Endothelial cell of umbilical vein (primary cell): ENCODE measurements around the gene EXD3. TPM values are rescaled to one million over a fixed set of nuclear protein-coding genes. Genes with fewer than 3 reads are reported as not detected.

Source experiments
- BruUV-seq: library from RNA; stranded (reverse); fragments of 400-500 nt; replicated peaks from 2 replicates; lab custom pipeline; 2021; lab: Mats Ljungman, UMichigan
- CTCF ChIA-PET: fragments of 300-600, 350-600 bp; sonication (Branson Sonifier 250); formaldehyde crosslinking; loops from one replicate; lab custom pipeline; 2021; ENCODE audit warnings: antibody characterized with exemption, inconsistent platforms; lab: Charles Lee
- POLR2A ChIA-PET: fragments of 300-600, 350-600 bp; sonication (Branson Sonifier 250); formaldehyde crosslinking; loops from one replicate; lab custom pipeline; 2021; ENCODE audit warnings: antibody characterized with exemption, inconsistent platforms; lab: Charles Lee
- DNase-seq: peaks from one replicate; pipeline ENCODE4 v3.0.0-alpha.2; 2011; ENCODE audit warnings: low read depth, low spot score
- FAIRE-seq: peaks from 2 replicates; lab custom pipeline; 2011; peaks lifted over from hg19 to GRCh38; lab: Jason Lieb, UNC
- H2AFZ ChIP-seq: 2 replicates; pipeline ENCODE4 v1.6.0; 2012; ENCODE audit warnings: low read depth, low read length, control low read depth, inconsistent platforms
- H3K27ac ChIP-seq: 2 replicates; pipeline ENCODE4 v1.5.1; 2011; ENCODE audit warnings: low read depth, mild to moderate bottlenecking, control low read depth, low read length, moderate library complexity; ENCODE audit not compliant: insufficient read depth
- H3K27me3 ChIP-seq, 2 experiments: 2 replicates each; pipeline versions ENCODE4 v1.6.0 to v1.6.1; 2011; ENCODE audit warnings: low read length in 2 of 2, mixed read lengths in 1 of 2; ENCODE audit not compliant: control insufficient read depth in 2 of 2, insufficient read depth in 2 of 2
- H3K36me3 ChIP-seq, 2 experiments: 2 replicates in 1 of 2; 3 replicates in 1 of 2; pipeline ENCODE4 v1.5.1; 2011; ENCODE audit warnings: low read length in 2 of 2, mild to moderate bottlenecking in 1 of 2, moderate library complexity in 1 of 2; ENCODE audit not compliant: control insufficient read depth in 2 of 2, insufficient read depth in 2 of 2; ENCODE audit errors: extremely low read depth in 1 of 2
- H3K4me1 ChIP-seq: 3 replicates; pipeline ENCODE4 v1.5.1; 2011; ENCODE audit warnings: mild to moderate bottlenecking, low read length; ENCODE audit not compliant: control insufficient read depth, insufficient read depth; ENCODE audit errors: extremely low read depth
- H3K4me2 ChIP-seq: 2 replicates; pipeline ENCODE4 v1.6.1; 2011; ENCODE audit warnings: low read length, control low read depth, mixed read lengths; ENCODE audit not compliant: insufficient read depth
- H3K4me3 ChIP-seq, 3 experiments: fragments of 200-600 bp in 1 of 3; sonication (generic), shearing (Covaris generic) in 1 of 3; replicated peaks in 1 of 3; 2 replicates each; pipeline ENCODE4 v1.5.1; 2011 to 2016; ENCODE audit warnings: control low read depth in 3 of 3, low read length in 3 of 3, mild to moderate bottlenecking in 2 of 3, inconsistent platforms in 1 of 3, low read depth in 1 of 3, moderate library complexity in 1 of 3; ENCODE audit not compliant: insufficient read depth in 1 of 3
- H3K79me2 ChIP-seq: 2 replicates; pipeline ENCODE4 v1.6.0; 2012; ENCODE audit warnings: low read length, inconsistent platforms; ENCODE audit not compliant: control insufficient read depth, insufficient read depth
- H3K9ac ChIP-seq: replicated peaks from 2 replicates; pipeline ENCODE3; 2011; ENCODE audit warnings: low read length, control low read depth; ENCODE audit not compliant: insufficient read depth; ENCODE audit errors: extremely low read depth
- H3K9me1 ChIP-seq: replicated peaks from 3 replicates; pipeline ENCODE4 v1.6.0; 2011; ENCODE audit warnings: mild to moderate bottlenecking, low read length; ENCODE audit not compliant: control insufficient read depth, insufficient read depth; ENCODE audit errors: extremely low read depth
- H3K9me3 ChIP-seq: replicated peaks from 2 replicates; pipeline ENCODE4 v1.5.1; 2012; ENCODE audit warnings: low read length, inconsistent platforms; ENCODE audit not compliant: control insufficient read depth, insufficient read depth
- H4K20me1 ChIP-seq: replicated peaks from 2 replicates; pipeline ENCODE3; 2011; ENCODE audit warnings: mild to moderate bottlenecking, low read length; ENCODE audit not compliant: control insufficient read depth, insufficient read depth; ENCODE audit errors: extremely low read depth
- FOS ChIP-seq: IDR thresholded peaks from 2 replicates; pipeline ENCODE4 v1.6.1; 2011; ENCODE audit warnings: mild to moderate bottlenecking, low read length, moderate library complexity, borderline replicate concordance; ENCODE audit not compliant: insufficient read depth
- MYC ChIP-seq: IDR thresholded peaks from one replicate; pipeline ENCODE4 v1.6.1; 2011; ENCODE audit warnings: mild to moderate bottlenecking, low read depth, low read length
- POLR2AphosphoS5 ChIP-seq: IDR thresholded peaks from 2 replicates; pipeline ENCODE4 v1.6.1; 2012; ENCODE audit warnings: low read depth, mild to moderate bottlenecking, control low read depth, low read length, moderate library complexity; ENCODE audit not compliant: insufficient read depth
- dilution Hi-C: fragments of 300-500 bp; cut with MboI; formaldehyde crosslinking; loops from one replicate; pipeline ENCODE4 v1.15.0; 2019; ENCODE audit warnings: low sequenced_read_pairs; ENCODE audit not compliant: extremely low pct_ligation_motif_present
- intact Hi-C: fragments of 100-400 bp; cut with micrococcal nuclease; formaldehyde crosslinking; loops from one replicate; pipeline ENCODE4 v1.10.0; 2022
- polyA plus RNA-seq, 4 experiments: library from polyadenylated mRNA; depleted of rRNA in 3 of 4; stranded (reverse) in 3 of 4; unstranded in 1 of 4; fragments of >200 nt; gene quantifications; 2 replicates each; pipeline versions ENCODE4 v1.2.1 to v1.2.3, GENCODE V29; 2011 to 2012; ENCODE audit warnings: missing spikeins in 1 of 4
- total RNA-seq: library from RNA; stranded (reverse); gene quantifications from 2 replicates; pipeline ENCODE4 v1.2.3, GENCODE V29; 2021
- TF ChIP-seq, protein P1 (sequence below): IDR thresholded peaks from 2 replicates; pipeline ENCODE4 v1.6.1; 2011; ENCODE audit not compliant: insufficient read depth, insufficient read length

The EXD3 gene
- total and polyA plus RNA-seq, 2 donors (not counting 3 experiments of a cell fraction or from before 2014, with no cell fraction given) = 17.7 to 30.3 TPM

DNA sequence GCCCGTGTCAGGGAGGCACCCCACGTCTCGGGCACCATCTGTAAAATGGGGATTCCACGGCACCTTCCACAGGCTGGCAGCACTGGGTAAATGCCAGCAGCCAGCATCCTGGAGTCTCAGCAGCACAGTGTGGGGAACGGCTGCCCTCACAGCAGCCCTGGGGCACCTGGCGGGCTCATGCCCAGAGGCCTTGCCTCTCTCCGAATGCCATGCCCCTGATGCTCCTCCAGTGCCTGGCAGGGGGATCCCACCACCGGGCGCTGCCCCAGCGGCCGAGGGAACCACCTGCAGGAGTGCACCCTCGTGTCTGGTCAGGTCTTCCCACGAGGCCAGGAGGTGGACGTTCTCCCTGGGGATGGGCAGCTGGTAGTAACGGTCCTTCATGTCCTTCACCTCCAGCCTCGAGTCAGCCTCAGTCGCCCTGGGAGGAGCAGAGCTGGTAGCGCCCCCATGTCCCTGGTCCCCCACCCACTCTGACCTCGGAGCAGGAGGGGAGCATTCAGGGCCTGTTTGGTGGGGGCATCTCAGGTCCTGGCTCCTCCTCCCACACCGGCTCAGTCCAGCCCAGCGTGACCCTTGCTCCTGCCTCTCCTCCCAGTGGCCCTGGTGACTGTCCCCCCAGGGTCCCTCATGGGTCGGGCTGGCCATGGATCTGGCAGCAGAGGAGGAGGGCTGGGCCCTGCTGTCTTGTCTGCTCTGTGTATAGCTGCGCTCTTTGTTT lies 71.0 kb downstream of the EXD3 start:
- Histone ChIP-seq H3K27ac (no peak overlapping the region), H3K27me3 (no peaks in the 10 kb centered on the region), H3K9ac (no peak overlapping the region), H2AFZ (no peak overlapping the region), H3K79me2 (no peaks in the 10 kb centered on the region), H3K36me3 (peaks cover 0 to 2% of the 10 kb centered on the region in 2 experiments), H4K20me1 (no peaks in the 10 kb centered on the region), H3K4me2 (no peak overlapping the region), H3K4me1 (peaks cover 16% of the 10 kb centered on the region), H3K9me1 (no peaks in the 10 kb centered on the region), H3K4me3 (no peak overlapping the region), H3K9me3 (peaks cover 3% of the 10 kb centered on the region)
- DNase-seq = no peak
- CTCF ChIA-PET = interaction anchor here (0.8 to 1.2 kb wide), 2 partner anchors 33 to 50 kb away, joined by 3 read pairs; partner anchors contain the start of gene NRARP
- POLR2A ChIA-PET = no interaction called here
- no peak for TF ChIP-seq POLR2AphosphoS5
- TF ChIP-seq MYC = no peak
- TF ChIP-seq FOS = no peak
- TF ChIP-seq, protein P1, sequence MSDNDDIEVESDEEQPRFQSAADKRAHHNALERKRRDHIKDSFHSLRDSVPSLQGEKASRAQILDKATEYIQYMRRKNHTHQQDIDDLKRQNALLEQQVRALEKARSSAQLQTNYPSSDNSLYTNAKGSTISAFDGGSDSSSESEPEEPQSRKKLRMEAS = no peak
- no TSS peak for BruUV-seq
- FAIRE-seq = no peak
- dilution Hi-C loops = no loop called here
- intact Hi-C loops = loop anchor here (5.0 kb wide), 1 partner anchor 35 kb away; no protein-coding TSS in a partner anchor
